Measurements from ENCODE around the gene MAN1C1.
"Not testable (repeated sequence)": the region's sequence is repeated elsewhere in the genome, so short reads cannot be mapped to it uniquely, and the experiment has no call there.

Gene MAN1C1

DNA sequence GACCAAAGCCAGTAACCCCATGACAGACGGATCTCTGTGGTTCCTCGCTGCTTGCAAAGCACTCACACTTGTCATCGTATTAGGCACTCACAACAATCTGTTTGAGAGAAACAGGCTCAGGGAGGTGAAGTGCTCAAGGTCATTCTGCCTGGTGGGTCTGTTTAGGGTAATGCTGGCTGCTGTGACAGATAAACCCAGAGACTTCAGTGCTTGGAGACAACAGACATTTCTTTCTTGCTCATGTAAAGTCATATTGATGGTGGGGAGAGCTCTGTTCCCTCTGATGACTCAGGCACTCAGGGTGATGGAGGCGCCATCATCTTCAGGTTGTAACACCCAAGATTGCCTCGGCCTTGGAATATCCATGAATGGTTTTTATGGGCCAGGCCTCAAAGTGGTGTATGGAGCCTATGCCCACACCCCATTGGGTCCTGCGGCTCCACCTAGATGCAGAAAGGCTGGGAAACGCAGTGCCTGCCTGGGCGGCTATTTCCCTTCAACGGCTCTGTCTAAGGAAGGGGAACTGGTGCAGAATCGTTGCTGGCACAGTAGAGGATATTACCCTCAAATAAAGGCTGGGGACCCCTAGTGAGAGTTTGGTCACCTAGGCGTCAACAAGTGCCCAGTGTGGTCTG, 111.8 kb downstream of the MAN1C1 start:
- DNase-seq (ENCODE audit: extremely low spot score, insufficient read length, low read depth) = no peak
- no peak for FAIRE-seq

DNA sequence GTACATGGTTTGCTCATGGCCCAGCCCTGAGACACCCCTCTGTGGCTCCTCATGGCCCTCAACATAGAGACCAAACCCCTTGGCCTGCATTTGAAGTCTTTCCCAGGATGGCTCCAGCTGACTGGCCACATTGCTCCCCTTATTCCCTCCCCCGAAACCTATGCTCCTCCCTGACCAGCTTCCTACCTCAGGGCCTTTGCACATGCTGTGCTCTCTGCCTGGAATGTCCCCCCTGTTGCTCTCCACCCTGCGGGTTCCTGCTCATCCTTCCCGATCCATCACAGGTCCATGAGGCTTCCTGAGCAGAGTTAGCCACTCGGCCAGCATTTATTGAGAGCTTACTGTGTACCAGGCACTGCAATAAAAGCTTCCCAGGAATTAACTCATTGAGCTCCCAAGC, 112.5 kb downstream of the MAN1C1 start:
- DNase-seq (ENCODE audit: extremely low spot score, insufficient read length, low read depth) = no peak
- no peak for FAIRE-seq

- DNase-seq (ENCODE audit: extremely low spot score, insufficient read length, low read depth) = no peak
- no peak for FAIRE-seq
Measured at GRCh38 chr1:25729790-25730644, 113.4 kb downstream of the MAN1C1 start.

GRCh38 chr1:25731148-25731547, 114.6 kb downstream of the MAN1C1 start:
- no peak for FAIRE-seq
- no peak for DNase-seq (ENCODE audit: extremely low spot score, insufficient read length, low read depth)

DNA sequence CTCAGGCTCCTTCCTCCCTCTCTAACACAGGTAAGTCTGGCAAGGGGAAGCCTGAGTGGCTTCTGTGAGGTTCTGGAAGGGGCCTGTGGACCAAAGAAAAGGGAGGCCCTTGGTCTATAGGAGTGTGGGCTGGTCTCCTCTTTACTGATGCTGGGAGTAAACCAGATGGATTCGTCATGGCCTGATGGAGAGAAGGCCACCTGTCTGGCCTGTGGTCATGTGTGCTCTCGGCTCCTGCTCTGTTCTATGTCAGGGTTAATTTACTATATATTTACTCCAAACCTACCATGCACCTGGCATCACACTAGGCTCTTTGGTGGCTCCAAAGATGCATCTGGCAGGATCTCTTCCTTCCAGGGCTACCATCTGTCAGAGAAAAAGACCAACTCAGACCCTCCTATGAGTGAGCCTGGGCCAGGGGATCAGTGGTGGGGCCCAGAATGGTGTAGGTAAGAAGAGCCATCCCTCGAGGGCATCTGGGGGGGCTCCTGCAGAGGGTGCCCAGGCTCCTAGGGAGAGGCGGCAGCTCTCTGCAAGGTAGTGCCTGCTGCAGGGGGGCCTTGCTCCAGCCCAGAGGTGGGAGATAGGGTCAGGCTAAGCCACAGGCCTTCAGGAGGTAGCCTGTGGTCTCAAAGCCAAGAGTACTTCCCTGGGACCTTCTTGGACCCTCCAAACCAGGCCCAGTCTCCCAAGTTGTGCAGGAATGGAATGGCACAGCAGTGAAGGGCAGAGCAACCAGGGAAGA, 115.2 kb downstream of the MAN1C1 start:
- FAIRE-seq (no peak), DNase-seq (ENCODE audit: extremely low spot score, insufficient read length, low read depth) (no peak)

- DNase-seq (ENCODE audit: extremely low spot score, insufficient read length, low read depth) (no peak), FAIRE-seq (no peak)
Measured at GRCh38 chr1:25732821-25733220, 116.2 kb downstream of the MAN1C1 start.

DNA sequence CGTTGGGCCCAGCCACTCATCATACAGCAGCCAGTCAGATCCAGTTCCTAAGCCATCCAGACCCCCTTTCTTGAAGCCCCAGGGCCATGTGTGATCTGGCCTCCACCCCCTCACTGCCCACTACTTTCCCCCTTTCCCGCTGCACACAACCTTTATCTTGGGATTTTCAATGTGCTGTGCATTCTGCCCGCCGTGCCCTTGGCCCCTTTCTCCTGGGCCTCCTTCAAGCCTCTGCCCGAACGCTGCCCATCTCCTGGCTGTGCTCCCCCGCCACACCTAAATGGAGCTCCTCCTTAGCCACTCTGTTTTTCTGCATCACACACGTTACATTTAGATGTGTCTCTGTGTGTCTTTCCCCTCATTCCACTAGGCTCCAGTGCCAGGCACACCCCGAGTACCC, 116.7 kb downstream of the MAN1C1 start:
- no peak for FAIRE-seq
- DNase-seq (ENCODE audit: extremely low spot score, insufficient read length, low read depth) = no peak

DNA sequence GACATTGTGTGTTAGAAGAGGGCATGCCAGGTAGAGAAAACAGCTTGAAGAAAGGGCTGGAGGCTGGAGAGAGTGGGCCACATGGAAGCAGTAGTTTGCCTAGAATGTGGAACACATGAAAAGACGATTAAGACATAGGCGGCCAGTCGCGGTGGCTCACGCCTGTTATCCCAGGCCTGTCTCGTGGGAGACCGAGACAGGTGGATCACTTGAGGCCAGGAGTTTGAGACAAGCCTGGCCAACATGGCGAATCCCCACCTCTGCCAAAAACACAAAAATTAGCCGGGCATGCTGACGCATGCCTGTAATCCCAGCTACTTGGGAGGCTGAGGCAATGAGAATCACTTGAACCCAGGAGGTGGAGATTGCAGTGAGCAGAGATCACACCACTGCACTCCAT, 118.4 kb downstream of the MAN1C1 start:
- not testable (repeated sequence) for FAIRE-seq; DNase-seq (ENCODE audit: extremely low spot score, insufficient read length, low read depth)

- FAIRE-seq = no peak
- no peak for DNase-seq (ENCODE audit: extremely low spot score, insufficient read length, low read depth)
Measured at GRCh38 chr1:25735956-25736529, 119.5 kb downstream of the MAN1C1 start.

DNA sequence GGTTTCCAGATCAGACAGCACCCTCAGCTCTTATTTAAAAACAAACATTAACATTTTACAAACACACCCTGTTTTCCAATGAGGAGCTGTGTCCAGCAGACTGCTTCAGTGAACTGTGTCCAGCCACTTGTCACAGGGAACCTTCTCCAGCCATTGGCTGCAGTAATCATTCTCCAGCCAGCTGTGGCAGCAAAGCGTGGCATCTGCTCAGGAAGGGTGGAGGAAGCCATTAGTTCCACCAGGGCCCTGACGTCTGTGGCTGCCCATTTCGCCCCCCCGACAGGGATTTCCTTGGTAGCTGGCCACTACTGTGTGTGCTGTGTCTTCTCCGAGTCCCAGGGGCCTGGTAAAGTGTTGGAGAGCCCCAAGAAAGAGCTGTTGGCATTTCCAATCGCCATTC, 120.5 kb downstream of the MAN1C1 start:
- DNase-seq (ENCODE audit: extremely low spot score, insufficient read length, low read depth) (no peak), FAIRE-seq (no peak)

DNA sequence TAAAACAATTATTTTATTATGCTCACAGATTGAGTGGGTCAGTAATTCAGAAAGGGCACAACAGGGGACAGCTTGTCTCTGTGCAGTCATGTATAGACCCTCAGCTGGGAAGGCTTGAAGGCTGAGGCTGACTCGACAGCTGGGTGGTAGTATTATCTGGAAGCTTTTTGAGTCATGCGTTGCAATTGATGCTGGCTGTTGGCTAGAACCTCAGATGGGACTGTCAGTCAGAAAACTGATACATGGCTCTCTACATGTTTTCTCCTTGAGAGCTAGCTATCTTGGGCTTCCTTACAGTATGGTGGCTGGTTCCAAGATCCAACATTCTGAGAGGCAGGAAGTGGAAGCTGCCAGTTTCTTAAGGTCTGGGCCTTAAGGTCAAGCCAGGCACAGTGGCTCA, 121.9 kb downstream of the MAN1C1 start:
- DNase-seq (ENCODE audit: extremely low spot score, insufficient read length, low read depth) (no peak), FAIRE-seq (no peak)

GRCh38 chr1:25739341-25739740, 122.8 kb downstream of the MAN1C1 start:
- FAIRE-seq (no peak), DNase-seq (ENCODE audit: extremely low spot score, insufficient read length, low read depth) (no peak)

GRCh38 chr1:25740071-25740470, 123.5 kb downstream of the MAN1C1 start:
- DNase-seq (ENCODE audit: extremely low spot score, insufficient read length, low read depth) (no peak), FAIRE-seq (no peak)

- FAIRE-seq (no peak), DNase-seq (ENCODE audit: extremely low spot score, insufficient read length, low read depth) (no peak)
Measured at GRCh38 chr1:25742316-25742715, 125.7 kb downstream of the MAN1C1 start.

DNA sequence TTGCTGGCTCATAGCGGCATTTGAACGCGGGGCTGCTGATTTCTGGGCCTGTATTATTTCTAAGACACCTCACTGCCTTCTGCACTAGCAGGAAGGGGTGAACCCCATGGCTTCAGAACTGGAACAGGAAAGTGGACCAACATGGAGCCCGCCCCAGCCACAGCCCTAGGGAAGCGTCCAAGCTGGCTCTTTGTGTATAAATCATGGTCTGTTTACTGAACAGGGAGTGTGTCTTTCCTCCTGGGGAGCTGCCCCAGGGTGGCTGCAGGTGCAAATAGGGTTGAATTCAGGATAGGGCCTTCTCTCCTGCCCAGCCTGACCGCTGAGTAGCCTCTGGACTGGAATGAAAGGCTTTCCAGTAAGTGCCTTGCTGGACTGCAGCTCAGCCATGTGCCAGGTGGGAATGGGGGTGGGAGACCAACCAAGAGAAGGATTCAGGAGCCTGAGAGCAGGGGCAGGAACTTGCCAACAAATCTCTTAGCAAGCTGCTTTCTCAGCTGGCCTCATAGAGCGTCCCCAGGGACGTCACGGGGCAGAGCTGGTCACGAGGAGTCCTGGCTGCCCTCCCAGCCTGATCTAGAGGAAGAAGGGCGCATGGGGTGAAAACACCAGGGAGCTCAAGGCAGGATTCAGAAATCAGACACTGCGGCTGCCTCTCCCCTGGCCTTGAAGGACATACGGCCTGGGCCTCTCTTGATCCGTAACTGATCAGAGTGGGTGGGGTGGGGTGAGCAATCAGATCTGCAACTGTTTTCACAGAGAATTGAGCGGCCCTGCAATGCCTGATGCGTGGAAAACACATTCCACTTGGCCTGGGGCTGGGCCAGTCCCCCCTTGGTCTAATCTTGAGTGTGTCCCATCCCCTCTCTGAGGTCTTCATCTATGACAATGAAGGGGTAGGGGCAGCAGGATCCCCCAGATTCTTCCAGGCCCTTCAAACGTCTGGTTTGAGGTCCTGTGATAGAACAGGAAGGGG, 126.9 kb downstream of the MAN1C1 start:
- FAIRE-seq (no peak), DNase-seq (ENCODE audit: extremely low spot score, insufficient read length, low read depth) (no peak)

- FAIRE-seq = no peak
Measured at GRCh38 chr1:25744140-25744581, 127.6 kb downstream of the MAN1C1 start.

DNA sequence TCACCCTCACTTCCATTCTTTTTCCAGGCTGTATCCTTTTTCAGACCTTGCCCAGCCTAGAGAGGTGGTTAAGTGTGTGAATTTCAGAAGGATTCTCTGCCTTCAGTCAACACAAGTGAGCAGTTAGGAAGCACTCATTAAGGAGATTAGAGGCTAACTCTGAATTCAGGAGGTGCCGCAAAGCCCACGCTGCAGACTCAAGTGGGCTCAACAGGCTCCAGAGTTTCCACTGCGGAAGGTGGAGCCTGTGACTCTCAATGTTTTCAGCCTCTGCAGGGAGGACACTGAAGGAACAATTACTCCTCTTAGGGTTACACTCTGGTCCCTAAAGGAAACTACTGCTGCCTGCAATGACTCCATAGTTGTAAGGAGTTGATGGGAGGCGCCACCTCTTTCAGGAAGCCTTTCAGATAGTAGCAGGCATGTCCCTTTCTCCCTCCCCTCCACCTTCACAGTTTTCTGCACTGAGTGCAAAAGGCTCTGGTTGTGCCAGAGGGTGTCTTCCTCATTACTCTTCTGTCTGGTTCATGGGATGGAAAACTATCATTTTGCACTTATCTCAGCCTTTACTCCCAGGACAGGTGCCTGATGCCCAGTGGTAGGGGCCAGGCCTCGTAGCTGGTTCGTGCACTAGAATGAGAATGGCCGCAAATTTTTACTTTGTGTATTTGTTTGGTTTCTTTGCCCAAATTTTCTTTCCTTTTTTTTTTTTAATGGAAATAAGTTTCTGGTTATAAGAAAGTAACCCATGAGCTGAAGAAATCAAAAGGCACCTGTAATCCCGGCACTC, 128.2 kb downstream of the MAN1C1 start:
- no peak for FAIRE-seq

More at GRCh38 chr1:25744140-25744581, 127.6 kb downstream of the MAN1C1 start:
- no peak for DNase-seq (ENCODE audit: extremely low spot score, insufficient read length, low read depth)

GRCh38 chr1:25746299-25747045, 129.9 kb downstream of the MAN1C1 start:
- FAIRE-seq = no peak

More for the DNA sequence above, 128.2 kb downstream of the MAN1C1 start:
- DNase-seq (ENCODE audit: extremely low spot score, insufficient read length, low read depth) = no peak

More at GRCh38 chr1:25746299-25747045, 129.9 kb downstream of the MAN1C1 start:
- DNase-seq (ENCODE audit: extremely low spot score, insufficient read length, low read depth) = no peak

Measured in GM18507 (cell line).